ENCODE measurements around the gene DDX10. TPM values are rescaled to one million over a fixed set of nuclear protein-coding genes. Genes with fewer than 3 reads are reported as not detected.

The DDX10 gene
- total and polyA plus RNA-seq, 2 of the 8 experiments (the other 6 are each of a cell fraction or from before 2014, with no cell fraction given), result 49.2 to 52.2 TPM

DNA sequence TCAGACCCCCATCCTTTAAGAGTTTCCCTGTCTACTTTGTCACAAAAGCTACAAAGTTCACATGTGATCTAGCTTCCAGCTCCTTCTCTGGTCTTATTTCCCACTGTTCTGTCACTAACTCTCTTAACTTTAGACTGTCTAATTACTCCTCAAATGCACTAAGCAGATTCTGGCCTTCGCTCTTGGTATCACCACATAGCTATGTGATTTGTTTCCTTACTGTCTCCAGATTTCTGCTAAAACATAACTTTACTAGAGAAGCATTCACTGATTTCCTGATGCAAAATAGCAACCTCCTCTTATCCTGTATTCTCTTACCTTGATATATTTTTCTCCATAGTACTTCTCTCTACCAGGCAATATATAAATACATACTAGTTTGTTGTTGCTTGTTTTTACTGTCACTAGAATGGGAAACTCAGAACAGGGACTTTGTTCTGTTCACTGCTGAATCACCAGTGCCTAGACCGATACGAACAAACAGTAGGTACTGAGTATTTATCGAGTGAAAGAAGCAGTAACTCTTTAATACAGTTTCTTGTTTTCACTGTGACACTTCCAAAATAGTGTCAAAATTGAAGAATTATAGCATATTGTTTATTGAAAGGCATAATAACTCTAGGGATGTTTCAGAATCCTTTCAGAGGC is 205.6 kb downstream of the DDX10 start:
- H2BK120ac ChIP-seq (replicated peaks; ENCODE audit: low read depth, low read length), result no peak overlapping the region
- no peak overlapping the region; the same call in 1 of the 2 replicates for H3K27ac ChIP-seq (ENCODE audit: low read depth, low read length)
- no peaks in the 10 kb centered on the region for H4K20me1 ChIP-seq (replicated peaks in 1 of 2; ENCODE audit: control insufficient read depth in 1 of 2, insufficient read depth in 2 of 2, low read length in 2 of 2)
- no peak overlapping the region for H3K56ac ChIP-seq (replicated peaks; ENCODE audit: insufficient read length, low read depth, low read length)
- H3K18ac ChIP-seq (ENCODE audit: extremely low read depth, low read length), result no peak overlapping the region
- H4K91ac ChIP-seq (replicated peaks; ENCODE audit: insufficient read length, low read length), result no peak overlapping the region
- no peak for FAIRE-seq
- H2BK15ac ChIP-seq (ENCODE audit: low read length), result no peak overlapping the region
- no peak overlapping the region for H3K14ac ChIP-seq (ENCODE audit: insufficient read length)
- H3K79me2 ChIP-seq (ENCODE audit: control insufficient read depth in 1 of 2, insufficient read depth in 2 of 2, low read length in 2 of 2), result no peaks in the 10 kb centered on the region
- no peak overlapping the region for H3K4me3 ChIP-seq (ENCODE audit: extremely low read depth in 1 of 4, insufficient read depth in 2 of 4, low read depth in 3 of 4, low read length in 4 of 4)
- TF ChIP-seq ASH2L (IDR thresholded peaks at IDR 0.05; ENCODE audit: low read length) (no peak), SP2 (IDR thresholded peaks at IDR 0.05; ENCODE audit: low read length) (no peak), NANOG (IDR thresholded peaks at IDR 0.05; ENCODE audit: insufficient read depth, low read depth, low read length, poor library complexity, severe bottlenecking) (no peak), ZNF274 (IDR thresholded peaks at IDR 0.05; ENCODE audit: borderline replicate concordance, extremely low read depth, low read length) (no peak), EP300 (IDR thresholded peaks at IDR 0.05; ENCODE audit: borderline replicate concordance in 1 of 2, low read depth in 2 of 2, low read length in 2 of 2) (no peak), NRF1 (IDR thresholded peaks at IDR 0.05; ENCODE audit: low read depth, low read length) (no peak), CREB1 (IDR thresholded peaks at IDR 0.05) (no peak), CBX5 (IDR thresholded peaks at IDR 0.05; ENCODE audit: low read depth, low read length) (no peak), KDM5A (IDR thresholded peaks at IDR 0.05; ENCODE audit: low read length) (no peak), SUZ12 (IDR thresholded peaks at IDR 0.05; ENCODE audit: low read length) (no peak), SIX5 (IDR thresholded peaks at IDR 0.05; ENCODE audit: low read depth, low read length) (no peak), SP1 (IDR thresholded peaks at IDR 0.05; ENCODE audit: low read depth, low read length) (no peak)
- TF ChIP-seq, protein P1, sequence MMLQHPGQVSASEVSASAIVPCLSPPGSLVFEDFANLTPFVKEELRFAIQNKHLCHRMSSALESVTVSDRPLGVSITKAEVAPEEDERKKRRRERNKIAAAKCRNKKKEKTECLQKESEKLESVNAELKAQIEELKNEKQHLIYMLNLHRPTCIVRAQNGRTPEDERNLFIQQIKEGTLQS (IDR thresholded peaks at IDR 0.05; ENCODE audit: insufficient read depth, low read depth, low read length), result no peak
- no peak overlapping the region for H2BK20ac ChIP-seq (ENCODE audit: low read length)
- no peak overlapping the region for H2BK5ac ChIP-seq (ENCODE audit: low read depth, low read length)
- H3K27me3 ChIP-seq (replicated peaks in 1 of 4; ENCODE audit: control insufficient read depth in 3 of 4, extremely low read depth in 1 of 4, insufficient read depth in 3 of 4, low read length in 3 of 4), result peaks cover 0 to 1% (median 0%) of the 10 kb centered on the region in 4 experiments; a peak in 1 of 7 replicates
- H4K5ac ChIP-seq (ENCODE audit: insufficient read length, low read depth, low read length), result no peak overlapping the region
- no peak overlapping the region for H3K23ac ChIP-seq (ENCODE audit: insufficient read length)
- no peak overlapping the region for H4K8ac ChIP-seq (ENCODE audit: extremely low read depth, insufficient read depth, low read length)
- no peak overlapping the region for H3K4ac ChIP-seq (replicated peaks; ENCODE audit: insufficient read length, low read depth, low read length)
- CTCF ChIA-PET (ENCODE audit: partially characterized antibody), result interaction anchor here (0.7 to 2.5 kb wide), 7 partner anchors 17 to 826 kb away, joined by 3 to 31 read pairs (median 6); no protein-coding TSS in a partner anchor
- no peaks in the 10 kb centered on the region; the same call in 1 of the 2 replicates for H3K23me2 ChIP-seq (ENCODE audit: low read depth, low read length)
- peaks cover 0 to 12% (median 3%) of the 10 kb centered on the region in 4 experiments; a peak in 5 of 7 replicates for H3K4me1 ChIP-seq (replicated peaks in 1 of 4; ENCODE audit: control insufficient read depth in 3 of 4, insufficient read depth in 4 of 4, low read length in 3 of 4)
- no peak overlapping the region for H3K4me2 ChIP-seq (ENCODE audit: insufficient read depth in 1 of 2, low read depth in 2 of 2, low read length in 2 of 2)
- no peaks in the 10 kb centered on the region for H3K9me3 ChIP-seq (ENCODE audit: insufficient read depth in 2 of 2, low read depth in 1 of 2, low read length in 1 of 2)
- 85% methylated on average over 4 of the region's 4 CpGs; no CpG with 5 or more reads in 1 of the 2 experiments for whole genome bisulfite sequencing, 2 experiments (ENCODE audit: extremely low coverage in 1 of 2, insufficient coverage in 1 of 2, insufficient read length in 1 of 2, insufficient replicate concordance in 2 of 2, low coverage in 1 of 2, low lambda C conversion rate in 2 of 2, missing lambda C conversion rate in 1 of 2)
- no peak overlapping the region for H2AFZ ChIP-seq (ENCODE audit: low read length)
- H3K9ac ChIP-seq (replicated peaks in 1 of 4; ENCODE audit: extremely low read depth in 1 of 4, low read depth in 3 of 4, low read length in 3 of 4), result no peak overlapping the region
- POLR2A ChIA-PET (ENCODE audit: partially characterized antibody), result no interaction called here
- no peak overlapping the region for H2BK12ac ChIP-seq (ENCODE audit: low read depth, low read length)
- no peak for DNase-seq (ENCODE audit: low read depth in 1 of 2, low spot score in 2 of 2)
- no peak overlapping the region for H2AK5ac ChIP-seq (ENCODE audit: low read depth, low read length)
- no peaks in the 10 kb centered on the region for H3K36me3 ChIP-seq (ENCODE audit: control insufficient read depth in 2 of 4, insufficient read depth in 4 of 4, low read length in 3 of 4)
- no peaks in the 10 kb centered on the region for H3K79me1 ChIP-seq (ENCODE audit: low read depth, low read length)

All from H1 (cell line).